Measurements from ENCODE around the gene NAA15.
"Not testable (repeated sequence)": the region's sequence is repeated elsewhere in the genome, so short reads cannot be mapped to it uniquely, and the experiment has no call there.

NAA15 gene

DNA sequence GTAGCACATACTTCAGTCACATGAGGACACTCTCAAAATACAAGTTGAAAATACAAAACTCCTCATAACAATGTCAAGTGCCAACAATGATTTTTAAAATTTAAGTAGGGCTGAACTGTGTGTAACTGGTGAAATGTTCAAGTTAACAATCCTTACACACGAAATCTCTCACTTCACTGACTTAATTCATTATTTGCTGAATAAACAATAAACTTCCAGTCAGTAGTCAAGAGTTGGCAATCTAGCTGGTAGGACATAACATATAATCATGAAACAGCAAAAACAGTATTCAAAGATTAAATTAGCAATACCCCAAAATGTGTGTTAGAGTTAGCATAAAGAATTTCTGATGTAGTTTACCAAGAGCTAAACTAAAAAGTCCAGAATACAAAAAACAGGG lies 150.7 kb downstream of the NAA15 start:
- DNase-seq (ENCODE audit: low read depth in 2 of 2) = no peak

DNA sequence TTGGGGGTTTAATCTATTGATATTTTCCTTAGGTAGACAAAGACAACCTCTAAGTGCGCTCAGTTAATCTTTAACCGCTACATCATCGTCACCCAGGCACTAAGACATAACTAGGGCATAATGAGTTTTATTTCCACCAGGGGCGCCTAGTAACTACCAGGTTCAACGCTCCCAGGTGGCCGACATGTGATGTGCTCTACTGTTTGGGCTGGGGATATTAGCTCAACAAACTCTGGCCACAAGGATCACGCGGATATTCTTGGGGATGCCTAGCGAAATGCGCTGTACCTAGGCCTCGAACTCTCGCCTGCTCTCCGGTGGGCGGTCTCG lies 151.7 kb downstream of the NAA15 start:
- DNase-seq (ENCODE audit: low read depth in 2 of 2) = peak; percentile 13 to 22

DNA sequence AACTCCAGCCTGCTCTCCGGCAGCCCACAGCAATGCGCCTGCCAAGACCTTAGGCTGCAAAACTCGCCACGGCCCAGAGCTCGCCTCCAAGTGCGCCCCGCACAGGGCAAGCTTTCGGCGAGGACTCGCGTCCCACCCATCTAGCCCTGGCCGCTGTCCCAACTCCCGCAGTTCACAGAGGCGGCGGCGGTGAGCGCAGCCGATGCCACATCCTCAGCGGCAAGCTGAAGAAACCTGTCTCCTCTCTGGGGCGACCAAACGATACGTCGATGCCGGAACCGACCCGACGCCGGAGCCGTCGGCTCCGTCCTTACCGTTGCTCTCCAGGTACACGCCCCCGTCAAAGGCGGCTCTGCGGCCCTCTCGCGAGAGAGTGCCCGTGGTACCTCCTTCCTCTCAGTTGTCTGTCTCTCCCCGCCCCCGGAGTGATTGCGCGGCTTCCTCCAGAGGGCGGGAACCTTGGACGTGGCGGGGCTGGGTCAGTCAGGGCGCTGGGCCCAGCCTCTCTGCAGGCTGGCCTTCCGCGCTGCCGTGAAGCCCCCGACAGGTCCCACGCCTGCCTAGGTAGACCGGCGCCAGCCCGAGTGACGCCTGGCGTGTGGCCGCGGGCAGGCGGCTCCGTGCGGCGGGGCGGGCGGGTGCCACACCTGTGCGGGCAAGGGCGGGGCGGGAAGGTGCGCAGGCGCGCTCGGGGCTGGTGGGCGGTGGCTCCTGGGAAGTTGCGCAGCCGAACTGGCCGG lies 152.2 kb downstream of the NAA15 start:
- peak; percentile 88 to 95 for DNase-seq (ENCODE audit: low read depth in 2 of 2)

DNA sequence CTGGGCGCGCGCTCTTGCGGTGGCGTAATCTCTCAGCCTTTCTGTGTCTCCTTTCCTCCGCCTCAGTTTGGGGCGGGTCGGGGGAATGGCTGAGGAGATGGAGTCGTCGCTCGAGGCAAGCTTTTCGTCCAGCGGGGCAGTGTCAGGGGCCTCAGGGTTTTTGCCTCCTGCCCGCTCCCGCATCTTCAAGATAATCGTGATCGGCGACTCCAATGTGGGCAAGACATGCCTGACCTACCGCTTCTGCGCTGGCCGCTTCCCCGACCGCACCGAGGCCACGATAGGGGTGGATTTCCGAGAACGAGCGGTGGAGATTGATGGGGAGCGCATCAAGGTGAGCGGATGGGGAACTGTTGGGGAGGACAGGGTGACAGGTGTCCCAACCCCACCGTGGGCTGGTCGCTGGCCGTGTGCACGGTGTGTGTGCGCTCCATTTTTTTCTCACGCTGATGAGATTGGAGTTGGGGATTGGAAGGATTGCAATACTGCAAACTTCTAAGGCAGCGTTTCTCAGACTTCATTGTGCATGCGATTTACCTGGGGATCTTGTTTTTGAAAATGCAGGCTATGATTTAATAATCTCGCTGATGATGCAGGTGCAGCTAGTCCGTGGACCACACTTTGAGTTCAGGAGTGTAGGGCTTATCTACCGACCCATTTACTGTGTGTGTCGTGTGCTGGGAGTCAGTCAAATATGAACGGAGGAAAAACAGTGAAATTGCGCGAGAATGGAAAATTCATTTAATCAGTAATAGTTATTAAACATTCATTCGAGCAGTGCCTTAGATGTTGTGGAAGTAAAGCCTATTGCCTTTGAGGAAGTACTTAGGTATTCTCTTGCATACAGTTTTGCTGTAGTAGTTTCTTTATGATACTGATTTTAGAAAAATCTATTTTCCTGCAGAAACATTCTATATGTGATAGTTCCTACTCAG lies 153.1 kb downstream of the NAA15 start, which contains the start of gene RAB33B:
Gene RAB33B (plus strand): TSS at position 11 of the 935 bp plus-strand sequence. CDS start 75 bp downstream, at position 86.
- DNase-seq (ENCODE audit: low read depth in 2 of 2) = no peak

DNA sequence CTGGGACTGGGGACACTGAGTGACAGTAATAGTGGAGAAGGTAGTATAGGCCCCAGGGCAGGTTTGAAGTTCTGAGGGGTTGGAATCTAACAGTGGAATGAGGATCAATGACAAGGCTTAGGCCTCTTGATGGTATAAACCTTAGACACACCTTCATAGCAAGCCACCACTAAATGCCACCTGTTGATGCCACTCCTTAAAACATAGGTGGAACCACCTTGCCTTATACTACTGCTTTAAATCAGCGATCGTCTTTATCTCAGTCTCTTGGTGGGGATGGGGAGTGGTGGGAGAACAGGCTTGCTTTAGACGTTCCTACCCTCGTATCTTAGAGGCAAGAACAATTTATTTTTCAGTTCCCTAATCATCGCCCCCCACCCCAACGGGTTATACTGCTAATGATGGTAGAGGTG lies 153.8 kb downstream of the NAA15 start:
- DNase-seq (ENCODE audit: low read depth in 2 of 2) = no peak

DNA sequence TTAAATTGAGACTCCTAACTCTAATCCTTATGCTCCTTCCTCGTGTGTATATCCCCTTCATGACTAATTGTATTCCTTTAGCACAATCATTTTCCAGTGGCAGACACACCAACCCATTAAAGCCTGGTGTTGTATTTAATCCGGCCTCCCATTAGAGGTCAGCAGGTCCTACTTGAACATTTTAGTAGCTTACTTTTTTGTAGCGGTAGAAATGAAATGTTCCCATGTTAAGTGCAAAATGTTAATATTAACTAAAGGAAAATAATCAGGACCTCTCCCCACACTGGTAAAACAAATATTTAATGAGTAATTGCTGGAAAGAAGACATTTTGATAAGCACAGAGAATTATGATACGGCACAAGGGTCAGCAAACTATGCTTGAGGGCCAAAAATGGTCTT lies 156.0 kb downstream of the NAA15 start:
- no peak for DNase-seq (ENCODE audit: low read depth in 2 of 2)

DNA sequence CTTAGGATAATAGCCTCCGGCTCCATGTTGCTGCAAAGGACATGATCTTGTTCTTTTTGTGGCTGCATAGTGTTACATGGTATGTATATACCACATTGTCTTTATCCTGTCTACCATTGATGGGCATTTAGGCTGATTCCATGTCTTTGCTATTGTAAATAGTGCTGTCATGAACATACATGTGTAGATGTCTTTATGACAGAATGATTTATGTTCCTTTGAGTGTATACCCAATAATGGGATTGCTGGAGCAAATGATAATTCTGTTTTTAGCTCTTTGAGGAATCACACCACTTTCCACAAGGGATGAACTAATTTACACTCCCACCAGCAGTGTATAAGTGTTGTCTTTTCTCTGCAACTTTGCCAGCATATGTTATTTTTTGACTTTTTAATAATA lies 157.2 kb downstream of the NAA15 start:
- no peak for DNase-seq (ENCODE audit: low read depth in 2 of 2)

DNA sequence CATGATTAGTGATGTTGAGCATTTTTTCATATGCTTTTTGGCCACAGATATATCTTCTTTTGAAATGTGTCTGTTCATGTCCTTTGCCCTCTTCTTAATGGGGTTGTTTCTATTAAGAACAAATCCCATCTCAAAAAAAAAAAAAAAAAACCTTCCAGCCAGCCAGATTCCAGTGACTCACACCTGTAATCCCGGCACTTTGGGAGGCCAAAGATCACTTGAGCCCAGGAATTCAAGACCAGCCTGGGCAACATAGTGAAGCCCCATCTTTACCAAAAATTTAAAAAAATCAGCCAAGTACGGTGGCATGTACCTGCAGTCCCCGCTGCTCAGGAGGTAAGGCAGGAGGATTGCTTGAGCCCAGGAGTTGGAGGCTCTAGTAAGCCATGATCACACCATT lies 157.7 kb downstream of the NAA15 start:
- no peak for DNase-seq (ENCODE audit: low read depth in 2 of 2)

DNA sequence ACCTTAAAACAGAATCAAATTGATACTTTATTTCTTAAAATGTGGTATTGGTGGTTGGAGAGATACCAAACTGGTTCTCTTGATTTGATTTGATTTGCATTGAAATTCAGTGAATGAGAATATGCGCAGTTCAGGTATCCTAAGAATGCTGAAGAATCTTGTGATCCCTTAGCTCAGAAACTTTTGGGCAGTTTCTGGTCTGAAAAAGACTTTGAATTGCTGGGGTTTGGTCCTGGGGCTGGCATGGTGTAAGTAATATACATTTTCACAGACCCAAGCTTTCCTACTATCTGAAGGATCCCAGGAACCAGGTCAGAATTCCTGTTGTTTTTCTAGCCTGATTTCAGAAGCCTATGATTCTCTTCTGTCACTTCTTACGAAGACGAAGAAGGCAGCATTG lies 159.3 kb downstream of the NAA15 start:
- no peak for DNase-seq (ENCODE audit: low read depth in 2 of 2)

DNA sequence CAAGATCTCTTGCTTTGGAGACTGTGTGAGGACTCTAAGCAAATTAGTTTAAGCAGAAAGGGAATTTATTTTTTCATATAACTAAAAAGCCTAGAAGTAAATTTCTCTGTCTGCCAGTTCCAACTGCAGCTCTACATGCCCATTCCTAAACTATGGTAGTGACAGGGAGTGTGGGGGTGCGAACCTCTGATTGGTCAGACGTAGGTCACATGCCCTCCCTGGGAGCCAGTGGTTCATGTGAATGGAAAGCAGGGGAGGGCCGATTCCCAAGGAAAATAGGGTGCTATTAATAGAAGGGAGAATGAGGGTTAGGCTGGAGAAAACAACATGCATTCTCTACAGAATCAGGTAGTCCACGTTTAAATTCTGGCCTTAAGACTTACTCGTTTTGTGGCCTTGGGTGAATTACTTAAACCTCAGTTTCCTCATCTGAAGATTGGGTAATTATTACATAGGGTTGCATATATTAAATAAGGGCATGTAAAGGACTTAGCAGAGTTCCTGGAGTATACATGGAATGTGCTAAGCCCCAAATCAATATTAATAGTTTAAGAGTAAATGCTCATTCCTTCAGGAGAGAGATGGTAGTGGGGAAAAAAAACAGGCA lies 159.8 kb downstream of the NAA15 start:
- DNase-seq (ENCODE audit: low read depth in 2 of 2) = no peak

DNA sequence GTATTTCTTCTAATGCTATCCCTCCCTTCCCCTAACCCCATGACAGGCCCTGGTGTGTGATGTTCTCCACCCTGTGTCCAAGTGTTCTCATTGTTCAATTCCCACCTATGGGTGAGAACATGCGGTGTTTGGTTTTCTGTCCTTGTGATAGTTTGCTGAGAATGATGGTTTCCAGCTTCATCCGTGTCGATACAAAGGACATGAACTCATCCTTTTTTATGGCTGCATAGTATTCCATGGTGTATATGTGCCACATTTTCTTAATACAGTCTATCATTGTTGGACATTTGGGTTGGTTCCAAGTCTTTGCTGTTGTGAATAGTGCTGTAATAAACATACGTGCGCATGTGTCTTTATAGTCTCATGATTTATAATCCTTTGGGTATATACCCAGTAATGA lies 163.2 kb downstream of the NAA15 start:
- DNase-seq (ENCODE audit: low read depth in 2 of 2) = not testable (repeated sequence)

DNA sequence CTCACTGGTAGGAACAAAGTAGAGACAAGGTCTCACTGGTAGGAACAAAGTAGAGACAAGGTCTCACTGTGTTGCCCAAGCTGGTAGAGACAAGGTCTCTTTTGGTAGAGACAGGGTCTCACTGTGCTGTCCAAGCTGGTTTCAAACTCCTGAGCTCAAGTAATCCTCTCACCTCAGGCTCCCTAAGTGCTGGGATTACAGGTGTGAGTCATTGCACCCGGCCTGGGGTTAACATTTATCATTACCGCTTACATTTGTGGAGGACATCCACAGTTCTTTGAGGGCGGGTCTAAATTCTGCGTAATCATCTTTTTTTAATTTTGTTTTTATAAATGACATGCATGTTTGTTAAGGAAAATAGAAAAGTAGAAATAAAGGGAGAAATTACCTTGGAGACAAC lies 164.6 kb downstream of the NAA15 start:
- DNase-seq (ENCODE audit: low read depth in 2 of 2) = no peak

DNA sequence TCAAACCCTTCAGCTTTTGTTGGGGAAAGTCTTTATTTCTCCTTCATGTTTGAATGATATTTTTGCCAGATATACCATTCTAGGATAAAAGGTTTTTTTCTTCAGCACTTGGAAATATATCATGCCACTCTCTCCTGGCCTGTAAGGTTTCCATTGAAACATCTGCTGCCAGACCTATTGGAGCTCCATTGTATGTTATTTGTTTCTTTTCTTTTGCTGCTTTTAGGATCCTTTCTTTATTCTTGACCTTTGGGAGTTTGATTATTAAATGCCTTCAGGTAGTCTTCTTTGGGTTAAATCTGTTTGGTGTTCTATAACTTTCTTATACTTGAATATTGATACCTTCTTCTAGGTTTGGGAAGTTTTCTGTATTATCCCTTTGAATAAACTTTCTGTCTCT lies 167.5 kb downstream of the NAA15 start:
- DNase-seq (ENCODE audit: low read depth in 2 of 2) = not testable (repeated sequence)

DNA sequence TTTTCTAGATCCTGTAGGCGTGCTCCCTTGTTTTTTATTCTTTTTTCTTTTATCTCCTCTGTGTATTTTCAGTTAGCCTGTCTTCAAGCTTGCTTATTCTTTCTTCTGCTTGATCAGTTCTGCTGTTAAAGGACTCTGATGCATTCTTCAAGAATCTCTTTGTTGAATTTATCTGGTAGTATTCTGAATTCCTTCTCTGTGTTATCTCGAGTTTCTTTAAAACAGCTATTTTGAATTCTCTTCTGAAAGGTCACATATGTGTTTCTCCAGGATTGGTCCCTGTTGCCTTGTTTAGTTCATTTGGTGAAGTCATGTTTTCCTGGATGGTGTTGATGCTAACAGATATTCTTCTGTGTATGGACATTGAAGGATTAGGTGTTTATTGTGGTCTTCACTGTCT lies 167.9 kb downstream of the NAA15 start:
- DNase-seq (ENCODE audit: low read depth in 2 of 2) = no peak
